ENCODE results near the gene NOA1. TPM values are rescaled to one million over a fixed set of nuclear protein-coding genes. Genes with fewer than 3 reads are reported as not detected.

The NOA1 gene
- total RNA-seq, 2 experiments from 2014 or later, result 20.2 to 28.1 TPM

GRCh38 chr4:56953680-56954520 lies 23.5 kb downstream of the NOA1 start:
- intact Hi-C loops (cut with micrococcal nuclease; ENCODE audit: unreplicated experiment), result no loop called here
- no peaks in the 10 kb centered on the region for H3K4me1 ChIP-seq (ENCODE audit: insufficient read depth, low read length, poor library complexity, severe bottlenecking)
- CTCF ChIA-PET (ENCODE audit: unreplicated experiment), result no interaction called here
- no peak for DNase-seq (ENCODE audit: low spot score)
- H3K4me2 ChIP-seq (ENCODE audit: low read length), result no peak overlapping the region
- no peaks in the 10 kb centered on the region for H3K36me3 ChIP-seq (ENCODE audit: insufficient read depth, low read length)
- H3K27ac ChIP-seq (ENCODE audit: low read depth, low read length, poor library complexity, severe bottlenecking), result no peak overlapping the region
- H2AFZ ChIP-seq (ENCODE audit: low read length), result no peak overlapping the region
- no peaks in the 10 kb centered on the region for H3K9me3 ChIP-seq (ENCODE audit: low read length)
- POLR2A ChIA-PET, result interaction anchor here (0.6 to 2.7 kb wide), 4 partner anchors 24 to 482 kb away, joined by 3 to 8 read pairs (median 3); partner anchors contain the start of gene NOA1
- TF ChIP-seq, protein P1, sequence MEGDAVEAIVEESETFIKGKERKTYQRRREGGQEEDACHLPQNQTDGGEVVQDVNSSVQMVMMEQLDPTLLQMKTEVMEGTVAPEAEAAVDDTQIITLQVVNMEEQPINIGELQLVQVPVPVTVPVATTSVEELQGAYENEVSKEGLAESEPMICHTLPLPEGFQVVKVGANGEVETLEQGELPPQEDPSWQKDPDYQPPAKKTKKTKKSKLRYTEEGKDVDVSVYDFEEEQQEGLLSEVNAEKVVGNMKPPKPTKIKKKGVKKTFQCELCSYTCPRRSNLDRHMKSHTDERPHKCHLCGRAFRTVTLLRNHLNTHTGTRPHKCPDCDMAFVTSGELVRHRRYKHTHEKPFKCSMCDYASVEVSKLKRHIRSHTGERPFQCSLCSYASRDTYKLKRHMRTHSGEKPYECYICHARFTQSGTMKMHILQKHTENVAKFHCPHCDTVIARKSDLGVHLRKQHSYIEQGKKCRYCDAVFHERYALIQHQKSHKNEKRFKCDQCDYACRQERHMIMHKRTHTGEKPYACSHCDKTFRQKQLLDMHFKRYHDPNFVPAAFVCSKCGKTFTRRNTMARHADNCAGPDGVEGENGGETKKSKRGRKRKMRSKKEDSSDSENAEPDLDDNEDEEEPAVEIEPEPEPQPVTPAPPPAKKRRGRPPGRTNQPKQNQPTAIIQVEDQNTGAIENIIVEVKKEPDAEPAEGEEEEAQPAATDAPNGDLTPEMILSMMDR (conservative IDR thresholded peaks at IDR 0.05; ENCODE audit: low read length), result no peak
- no peak for TF ChIP-seq EZH2phosphoT487 (IDR thresholded peaks at IDR 0.05; ENCODE audit: borderline replicate concordance, low read depth, low read length)
- no TSS peak for BruUV-seq (replicated peaks)
- H3K79me2 ChIP-seq (ENCODE audit: insufficient read depth, low read depth, low read length), result no peaks in the 10 kb centered on the region
- H3K4me3 ChIP-seq (ENCODE audit: low read depth, low read length, poor library complexity, severe bottlenecking), result no peak overlapping the region
- H4K20me1 ChIP-seq (ENCODE audit: insufficient read depth, low read length), result no peaks in the 10 kb centered on the region
- H3K9me2 ChIP-seq (ENCODE audit: insufficient read depth, low read length), result no peaks in the 10 kb centered on the region

DNA sequence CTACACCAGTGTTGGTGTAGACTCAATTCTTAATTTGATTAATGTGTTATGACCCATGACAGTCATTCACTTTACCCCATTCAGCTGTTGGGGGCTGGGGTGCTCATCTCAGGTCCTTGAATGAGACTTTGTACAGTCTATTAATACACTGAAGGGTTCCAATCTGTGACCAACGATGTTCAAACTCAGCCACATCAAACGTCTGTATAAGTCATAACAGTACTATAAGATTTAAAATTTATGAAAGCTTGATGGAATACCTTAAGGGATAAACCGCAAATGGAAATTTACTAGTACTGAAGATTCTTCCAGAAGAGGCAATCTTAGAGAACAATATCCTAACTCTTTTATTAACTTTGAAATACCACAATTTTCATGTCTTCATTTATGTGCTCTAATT lies 36.0 kb downstream of the NOA1 start:
- H4K20me1 ChIP-seq (ENCODE audit: insufficient read depth, low read length), result no peaks in the 10 kb centered on the region
- no peaks in the 10 kb centered on the region for H3K4me1 ChIP-seq (ENCODE audit: insufficient read depth, low read length, poor library complexity, severe bottlenecking)
- peaks cover 25% of the 10 kb centered on the region for H3K36me3 ChIP-seq (ENCODE audit: insufficient read depth, low read length)
- H3K9me2 ChIP-seq (ENCODE audit: insufficient read depth, low read length), result no peaks in the 10 kb centered on the region
- intact Hi-C loops (cut with micrococcal nuclease; ENCODE audit: unreplicated experiment), result no loop called here
- TF ChIP-seq, protein P1 (conservative IDR thresholded peaks at IDR 0.05; ENCODE audit: low read length), result no peak
- TF ChIP-seq EZH2phosphoT487 (IDR thresholded peaks at IDR 0.05; ENCODE audit: borderline replicate concordance, low read depth, low read length), result no peak
- H3K4me2 ChIP-seq (ENCODE audit: low read length), result no peak overlapping the region
- H3K27ac ChIP-seq (ENCODE audit: low read depth, low read length, poor library complexity, severe bottlenecking), result no peak overlapping the region
- ChIA-PET CTCF (ENCODE audit: unreplicated experiment) (no interaction called here), POLR2A (interaction anchor here (0.6 to 1.1 kb wide), 4 partner anchors 9 to 472 kb away, joined by 3 to 6 read pairs (median 3); no protein-coding TSS in a partner anchor)
- no peaks in the 10 kb centered on the region for H3K79me2 ChIP-seq (ENCODE audit: insufficient read depth, low read depth, low read length)
- no TSS peak for BruUV-seq (replicated peaks)
- H3K9me3 ChIP-seq (ENCODE audit: low read length), result no peaks in the 10 kb centered on the region
- no peak overlapping the region for H2AFZ ChIP-seq (ENCODE audit: low read length)
- no peak overlapping the region for H3K4me3 ChIP-seq (ENCODE audit: low read depth, low read length, poor library complexity, severe bottlenecking)
- no peak for DNase-seq (ENCODE audit: low spot score)

DNA sequence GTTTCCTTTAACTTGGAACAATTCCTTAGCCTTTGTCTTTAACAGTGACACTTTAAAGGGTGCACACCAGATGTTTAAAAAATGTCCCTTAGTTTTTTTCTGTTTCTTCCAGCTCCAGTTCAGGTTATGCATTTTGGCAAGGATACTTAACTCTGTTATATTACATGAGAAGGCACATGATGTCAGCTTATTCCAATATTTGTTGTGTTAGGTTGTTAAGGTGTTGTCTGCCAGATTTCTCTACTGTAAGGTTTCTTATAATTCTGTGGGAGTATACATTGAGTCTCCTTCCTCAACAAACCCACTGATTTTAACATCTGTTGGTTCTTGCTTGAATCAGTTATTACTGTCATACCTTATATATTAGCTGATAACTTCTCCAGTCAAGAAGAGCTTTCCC lies 36.4 kb downstream of the NOA1 start:
- Histone ChIP-seq H3K27ac (ENCODE audit: low read depth, low read length, poor library complexity, severe bottlenecking) (no peak overlapping the region), H3K4me1 (ENCODE audit: insufficient read depth, low read length, poor library complexity, severe bottlenecking) (no peaks in the 10 kb centered on the region), H3K36me3 (ENCODE audit: insufficient read depth, low read length) (peaks cover 30% of the 10 kb centered on the region), H3K4me3 (ENCODE audit: low read depth, low read length, poor library complexity, severe bottlenecking) (no peak overlapping the region), H3K4me2 (ENCODE audit: low read length) (no peak overlapping the region), H3K79me2 (ENCODE audit: insufficient read depth, low read depth, low read length) (no peaks in the 10 kb centered on the region), H3K9me2 (ENCODE audit: insufficient read depth, low read length) (no peaks in the 10 kb centered on the region), H4K20me1 (ENCODE audit: insufficient read depth, low read length) (no peaks in the 10 kb centered on the region), H3K9me3 (ENCODE audit: low read length) (no peaks in the 10 kb centered on the region), H2AFZ (ENCODE audit: low read length) (no peak overlapping the region)
- no peak for DNase-seq (ENCODE audit: low spot score)
- intact Hi-C loops (cut with micrococcal nuclease; ENCODE audit: unreplicated experiment), result no loop called here
- BruUV-seq (replicated peaks), result no TSS peak
- POLR2A ChIA-PET, result interaction anchor here (1.0 to 1.1 kb wide), 2 partner anchors 9 to 25 kb away, joined by 3 read pairs; no protein-coding TSS in a partner anchor
- CTCF ChIA-PET (ENCODE audit: unreplicated experiment), result no interaction called here
- TF ChIP-seq, protein P1 (conservative IDR thresholded peaks at IDR 0.05; ENCODE audit: low read length), result no peak
- TF ChIP-seq EZH2phosphoT487 (IDR thresholded peaks at IDR 0.05; ENCODE audit: borderline replicate concordance, low read depth, low read length), result no peak

Data from OCI-LY7 (cell line).